ENCODE results near the gene VPS13D.
A peak's percentile ranks its signal among the peaks of the same experiment; 100 is the strongest.

VPS13D gene

DNA sequence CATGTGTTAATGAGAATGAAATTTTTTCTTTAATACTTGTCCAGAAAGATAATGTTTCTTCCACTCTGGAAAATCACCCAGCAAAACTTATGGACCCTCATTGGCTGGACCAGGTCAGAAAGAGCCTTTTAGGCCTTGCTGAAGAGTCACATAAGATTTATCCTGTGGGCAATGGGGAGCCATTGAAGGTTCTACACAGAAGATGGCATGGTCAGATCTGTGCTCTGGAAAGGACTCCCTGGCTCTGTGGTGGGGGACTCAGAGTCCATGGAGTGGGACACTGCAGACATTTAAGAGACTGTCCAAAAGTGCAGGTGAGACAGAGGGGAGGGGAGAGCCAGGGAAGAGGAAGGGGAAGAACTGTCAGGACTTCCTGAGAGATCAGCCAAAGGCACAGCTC, 321.8 kb downstream of the VPS13D start:
- DNase-seq (ENCODE audit: low read depth in 2 of 2) = no peak

DNA sequence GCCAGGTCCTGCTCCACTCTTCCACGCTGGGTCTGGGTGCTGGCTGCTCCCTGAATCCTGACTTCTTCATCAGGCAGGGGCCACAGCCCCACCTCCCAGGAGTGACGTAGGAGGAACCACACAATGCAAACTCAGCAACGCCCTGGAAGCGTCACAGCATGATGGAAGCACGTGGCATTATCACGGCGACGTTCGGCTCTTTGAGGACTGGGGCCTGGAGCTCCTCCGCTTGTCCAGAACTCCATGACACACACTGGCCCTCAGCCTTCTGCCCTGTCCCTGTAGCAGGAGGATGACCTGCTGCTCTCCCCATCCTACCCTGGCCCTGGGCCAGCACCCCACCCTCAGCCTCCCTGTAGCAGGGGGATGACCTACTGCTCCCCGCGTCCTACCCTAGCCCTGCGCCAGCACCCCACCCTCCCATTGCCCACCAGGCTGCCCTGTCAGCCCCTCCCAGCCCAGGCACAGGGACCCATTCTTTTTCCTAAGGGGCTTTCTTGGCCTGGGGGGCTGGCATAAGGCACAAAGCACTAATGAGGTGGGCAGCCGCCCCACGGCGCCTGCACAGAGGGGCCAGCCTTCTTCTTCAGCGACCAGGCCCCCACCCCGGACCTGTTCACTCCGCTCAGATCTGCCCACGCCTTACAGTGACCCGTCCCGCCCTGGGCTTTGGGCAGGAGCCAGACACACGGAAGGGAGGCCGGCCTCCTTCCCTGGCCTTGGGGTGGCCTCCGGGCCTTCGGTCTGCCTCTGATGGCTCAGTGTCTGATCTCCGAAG, 322.5 kb downstream of the VPS13D start:
- DNase-seq (ENCODE audit: low read depth in 2 of 2) = no peak

DNA sequence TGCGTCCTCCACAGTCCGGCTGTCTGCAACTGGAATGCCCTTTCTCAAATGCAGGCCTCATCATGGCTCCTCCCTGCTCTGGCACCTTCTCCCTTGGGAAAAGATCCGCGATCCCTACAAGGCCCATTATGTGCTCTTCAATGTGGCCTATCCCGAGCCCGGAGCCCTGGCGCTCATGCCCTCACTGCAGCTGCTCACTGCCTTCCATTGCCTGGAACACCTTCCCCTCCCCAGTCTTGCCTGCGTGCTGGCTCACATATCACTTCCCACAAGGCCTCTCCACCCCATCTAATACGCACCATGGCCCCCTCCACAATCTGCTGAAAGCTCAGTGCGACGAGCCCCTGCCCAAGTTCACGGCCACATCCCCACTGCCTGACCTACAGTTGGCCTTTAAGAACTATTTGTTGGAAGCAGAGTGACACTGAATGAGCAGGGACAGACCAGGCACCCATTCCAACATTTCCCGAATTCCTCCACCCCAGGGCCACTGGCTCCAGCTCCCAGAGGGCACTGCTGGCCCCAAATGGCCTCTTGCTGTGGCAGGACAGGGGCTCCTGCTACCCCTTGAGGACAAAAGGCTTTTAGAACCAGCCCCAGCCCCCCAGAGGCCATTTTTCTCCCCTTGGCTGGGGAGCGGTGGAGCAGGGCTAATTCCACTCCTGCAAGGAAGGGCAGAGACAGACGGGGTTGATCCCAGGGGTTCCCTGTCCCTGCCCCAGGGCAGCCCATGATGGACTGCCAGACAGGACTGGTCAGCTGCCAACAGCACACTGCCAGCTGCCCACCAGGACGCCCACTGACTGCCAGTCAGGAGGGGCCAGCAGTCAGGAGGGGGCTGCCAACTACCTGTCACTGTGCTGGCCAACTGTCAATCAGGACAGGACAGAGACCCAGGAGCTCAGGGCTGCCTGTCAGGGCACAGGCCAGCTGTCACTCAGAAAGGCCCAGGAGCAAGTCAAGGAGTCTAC, 323.4 kb downstream of the VPS13D start:
- DNase-seq (ENCODE audit: low read depth in 2 of 2) = no peak

DNA sequence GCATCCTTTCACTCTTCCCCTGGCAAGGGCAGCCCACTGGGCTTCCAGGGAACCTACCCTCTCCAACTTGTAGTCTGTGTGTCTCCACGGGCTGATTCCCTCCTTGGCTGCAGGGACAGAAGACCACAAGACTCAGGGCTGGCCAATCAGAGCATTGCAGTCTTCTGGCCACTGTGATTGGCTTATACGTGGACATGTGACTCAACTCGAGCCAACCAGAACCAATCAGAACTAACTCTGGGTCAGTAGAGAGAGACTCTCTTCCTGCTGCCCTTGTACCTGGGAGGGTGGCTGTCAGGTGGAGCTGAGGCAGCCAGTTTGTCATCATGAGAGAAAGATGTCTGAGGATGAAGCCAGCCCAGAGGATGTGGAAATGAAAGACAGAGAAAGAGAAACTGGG, 324.1 kb downstream of the VPS13D start:
- no peak for DNase-seq (ENCODE audit: low read depth in 2 of 2)

DNA sequence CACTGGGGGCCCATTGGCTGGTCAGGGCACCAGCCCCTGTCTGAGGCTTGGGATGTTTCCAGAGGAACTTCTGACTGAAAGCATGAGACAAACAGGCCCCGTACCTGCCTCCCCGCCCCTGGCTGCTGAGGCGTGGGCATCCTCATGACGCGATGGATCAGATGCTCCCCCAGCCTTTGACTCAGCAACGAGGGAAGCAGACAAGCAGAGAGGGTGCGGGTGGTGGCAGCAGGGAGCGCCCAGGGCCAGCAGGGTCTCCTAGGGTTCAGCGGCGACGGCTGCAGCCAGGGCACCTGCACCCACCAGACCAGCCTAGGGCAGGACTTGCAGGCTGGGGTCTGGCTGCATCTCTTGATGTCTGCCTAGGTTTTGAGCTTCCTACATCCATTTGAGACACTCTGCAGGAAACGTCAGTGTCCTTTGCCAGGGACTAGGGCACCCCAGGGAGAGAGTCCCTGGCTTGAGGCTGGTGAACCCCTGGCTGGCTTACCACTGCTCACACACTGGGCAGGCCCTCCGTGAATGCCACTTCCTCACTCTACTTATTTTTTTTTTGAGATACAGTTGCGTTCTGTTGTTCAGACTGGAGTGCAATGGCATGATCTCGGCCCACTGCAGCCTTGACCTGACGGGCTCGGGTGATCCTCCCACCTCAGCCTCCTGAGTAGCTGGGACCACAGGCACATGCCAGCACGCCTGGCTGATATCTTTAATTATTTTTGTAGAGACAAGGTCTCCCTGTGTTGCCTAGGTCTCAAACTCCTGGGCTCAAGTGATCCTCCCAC, 324.9 kb downstream of the VPS13D start:
- DNase-seq (ENCODE audit: low read depth in 2 of 2) = no peak

DNA sequence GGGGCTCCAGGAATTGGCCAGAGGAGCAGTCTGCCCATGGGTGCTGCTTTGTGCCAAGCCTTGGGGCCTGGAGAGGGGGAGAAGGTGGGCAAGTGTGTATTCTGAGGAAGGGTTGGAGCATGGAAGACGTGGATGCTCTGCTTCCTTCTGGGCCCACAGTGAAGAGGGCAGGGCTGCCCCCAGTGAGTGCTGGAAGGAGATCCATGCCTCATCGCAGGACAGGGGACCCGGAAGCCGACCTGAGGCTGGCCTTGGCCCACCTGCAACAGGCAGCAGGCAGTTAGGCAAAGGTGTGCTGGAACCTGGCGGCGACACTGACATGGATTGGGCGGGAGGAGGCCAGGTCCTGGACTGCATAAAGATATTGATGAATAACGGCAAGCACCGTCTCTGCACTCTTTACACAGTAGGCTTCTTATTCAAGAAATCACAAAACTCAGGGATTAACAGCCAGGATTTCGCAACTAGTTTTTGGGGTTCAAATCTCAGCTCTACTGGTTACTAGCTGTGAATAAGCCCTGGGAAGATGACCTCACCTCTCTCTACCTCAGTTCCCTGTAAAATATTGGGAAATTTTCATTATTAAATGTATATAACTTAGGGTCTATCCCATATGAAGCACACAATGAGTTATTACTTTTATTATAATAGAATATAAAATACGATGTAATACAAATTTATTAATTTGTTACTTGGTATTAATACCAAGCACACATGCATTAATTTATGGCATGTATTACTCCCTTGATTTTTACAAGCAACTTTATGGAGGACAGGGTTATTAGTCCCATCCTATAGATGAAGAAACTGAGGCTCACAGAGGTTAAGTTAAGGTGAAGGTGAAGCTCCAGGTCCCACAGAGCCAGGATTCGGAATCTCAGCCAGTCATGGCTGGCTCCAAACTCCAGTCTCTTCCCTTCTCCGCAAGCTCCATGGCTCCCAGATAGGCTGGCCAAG, 325.9 kb downstream of the VPS13D start:
- no peak for DNase-seq (ENCODE audit: low read depth in 2 of 2)

DNA sequence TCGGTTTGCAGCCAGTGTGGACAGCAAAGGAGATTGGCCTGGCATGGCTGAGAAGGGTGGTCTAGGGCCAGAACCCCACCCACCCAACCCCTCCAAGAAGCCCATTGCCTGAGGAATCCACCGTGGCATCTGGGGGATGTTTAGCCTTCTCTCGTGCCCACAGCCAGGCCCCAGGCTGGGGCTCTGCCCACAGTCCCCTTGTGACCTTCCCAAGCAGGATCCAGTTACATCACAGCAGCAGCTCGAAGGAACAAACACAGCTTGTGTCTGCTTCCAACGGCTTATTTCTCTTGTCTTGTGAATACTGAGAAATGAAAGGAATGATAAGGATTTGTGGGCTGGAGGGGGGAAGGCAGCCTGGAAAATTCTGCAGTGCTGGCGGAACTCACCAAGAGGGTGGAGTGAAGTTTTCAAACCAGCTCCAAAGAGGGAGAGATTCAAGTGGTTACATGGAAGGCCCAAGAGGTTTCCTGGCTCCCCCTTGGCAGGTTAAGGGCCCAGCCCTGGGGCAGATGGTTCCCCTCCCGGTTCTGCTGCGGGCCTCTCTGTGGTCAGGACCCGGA, 326.6 kb downstream of the VPS13D start:
- DNase-seq (ENCODE audit: low read depth in 2 of 2) = peak; percentile 88 to 90

DNA sequence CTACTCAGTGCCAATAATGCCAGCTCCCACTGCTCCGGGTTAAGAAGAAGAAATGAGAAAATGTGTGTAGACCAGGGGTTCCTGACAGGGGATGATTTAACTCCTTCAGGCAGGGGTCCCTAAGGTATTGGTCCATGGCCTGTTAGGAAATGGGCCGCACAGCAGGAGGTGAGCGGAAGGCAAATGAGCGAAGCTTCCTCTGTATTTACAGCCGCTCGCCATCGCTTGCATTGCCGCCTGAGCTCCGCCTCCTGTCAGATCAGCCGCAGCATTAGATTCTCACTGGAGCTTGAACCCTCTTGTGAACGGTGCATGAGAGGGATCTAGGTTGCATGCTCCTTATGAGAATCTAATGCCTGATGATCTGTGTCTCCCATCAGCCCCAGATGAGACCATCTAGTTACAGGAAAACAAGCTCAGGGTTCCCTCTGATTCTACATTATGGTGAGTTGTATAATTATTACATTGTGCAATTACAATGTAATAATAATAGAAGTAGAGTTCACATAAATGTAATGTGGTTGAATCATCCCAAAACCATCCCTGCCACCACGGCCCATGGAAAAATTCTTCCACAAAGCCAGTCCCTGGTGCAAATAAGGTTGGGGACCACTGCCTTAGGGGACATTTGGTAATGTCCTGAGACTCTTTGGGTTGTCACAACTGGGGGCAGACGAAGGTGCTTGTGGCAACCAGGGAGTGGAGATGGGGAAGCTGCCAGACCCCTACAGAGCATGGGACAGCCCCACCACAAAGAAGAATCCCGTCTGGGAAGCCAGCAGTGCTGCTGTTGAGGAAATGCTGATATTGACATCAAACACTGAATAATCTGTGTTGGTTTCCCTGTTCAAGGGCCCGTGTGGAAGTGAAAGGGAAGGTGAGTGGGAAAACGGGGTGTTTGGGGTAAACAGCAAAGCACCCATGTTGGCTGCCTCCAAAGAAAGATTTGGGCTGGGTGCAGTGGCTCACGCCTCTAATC, 327.4 kb downstream of the VPS13D start:
- DNase-seq (ENCODE audit: low read depth in 2 of 2) = no peak

DNA sequence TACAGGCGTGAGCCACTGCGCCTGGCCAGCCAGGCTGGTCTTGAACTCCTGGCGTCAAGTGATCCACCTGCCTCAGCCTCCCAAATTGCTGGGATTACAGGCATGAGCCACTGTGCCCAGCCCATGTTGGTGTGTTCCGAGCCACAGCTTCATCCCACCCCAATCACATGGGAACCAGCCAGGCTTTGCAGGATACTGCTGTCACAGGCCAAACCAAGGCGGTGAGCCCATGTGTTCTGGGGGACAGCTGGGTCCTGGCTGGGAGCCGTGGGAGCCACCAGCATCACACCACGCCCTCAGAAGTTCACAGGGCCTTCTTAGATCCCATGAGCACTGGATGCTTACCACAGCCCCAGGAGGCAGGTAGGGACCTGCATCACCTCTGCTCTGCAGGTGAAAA, 331.3 kb downstream of the VPS13D start:
- no peak for DNase-seq (ENCODE audit: low read depth in 2 of 2)
